Tibial nerve (tissue), 4 donors: ENCODE results near the gene TSPAN2.

Source experiments
- CTCF ChIP-seq, 5 experiments: fragments of 200-600 bp in 3 of 5; fragments of 450-650 bp in 2 of 5; sonication (generic) in 3 of 5; IDR thresholded peaks; one replicate each; pipeline ENCODE4 v1.5.1; 2016 to 2019; ENCODE audit warnings: antibody characterized with exemption in 5 of 5, mild to moderate bottlenecking in 3 of 5, moderate library complexity in 2 of 5
- EP300 ChIP-seq, 2 donors: sonication (generic); formaldehyde crosslinking; IDR thresholded peaks; one replicate each; pipeline ENCODE4 v1.6.1; 2017; ENCODE audit warnings: antibody characterized with exemption in 2 of 2, mild to moderate bottlenecking in 1 of 2
- POLR2A ChIP-seq, 2 donors: fragments of 450-650 bp; IDR thresholded peaks; one replicate each; pipeline ENCODE4 v1.6.1; 2017; ENCODE audit warnings: antibody characterized with exemption in 2 of 2, mild to moderate bottlenecking in 2 of 2, moderate library complexity in 2 of 2

DNA sequence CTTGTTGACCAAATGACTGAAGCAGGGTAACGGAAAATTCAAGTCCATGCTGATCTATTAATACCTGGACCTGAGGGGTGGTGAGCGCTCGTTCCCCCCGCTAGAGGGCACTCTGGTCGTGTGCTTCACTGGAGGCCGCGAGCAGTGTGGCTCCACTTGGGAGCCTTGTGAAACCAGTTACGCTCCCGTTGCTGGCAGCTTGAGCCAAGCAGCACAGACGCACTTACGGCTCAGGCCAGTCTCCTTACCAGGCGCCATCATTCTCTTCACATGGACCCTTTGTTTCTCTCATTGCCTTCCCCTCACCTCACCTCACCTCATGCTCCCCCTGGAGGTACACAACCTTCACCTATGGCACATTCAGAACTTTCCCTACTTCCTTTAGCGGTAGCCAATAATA lies 49.7 kb upstream of the TSPAN2 start:
- TF ChIP-seq POLR2A (IDR thresholded peaks at IDR 0.05) (peak in 1 of 2 donors; percentile 5), CTCF (IDR thresholded peaks at IDR 0.05) (peak; percentile 78 to 95 (median 91)), EP300 (IDR thresholded peaks at IDR 0.05) (peak in 1 of 2 donors; percentile 68)
